Stomach (tissue), 4 donors: ENCODE data around the gene EML6.

ENCODE experiments used
- CTCF ChIP-seq, 7 experiments: fragments of 450-650 bp in 4 of 7; fragments of 200-600 bp in 3 of 7; sonication (generic) in 3 of 7; IDR thresholded peaks; one replicate each; pipeline ENCODE4 v1.5.1; 2016 to 2019; ENCODE audit warnings: antibody characterized with exemption in 7 of 7, control low read depth in 2 of 7, mild to moderate bottlenecking in 1 of 7
- POLR2A ChIP-seq, 4 donors: fragments of 450-650 bp; IDR thresholded peaks; one replicate each; pipeline ENCODE4 v1.6.1; 2016; ENCODE audit warnings: antibody characterized with exemption in 4 of 4, control low read depth in 2 of 4, mild to moderate bottlenecking in 1 of 4, moderate library complexity in 1 of 4
- POLR2AphosphoS5 ChIP-seq, 3 donors: sonication (generic); formaldehyde crosslinking; IDR thresholded peaks; one replicate each; pipeline ENCODE4 v1.6.1; 2016; ENCODE audit warnings: antibody characterized with exemption in 3 of 3

- TF ChIP-seq CTCF (IDR thresholded peaks at IDR 0.05) (no peak), POLR2A (IDR thresholded peaks at IDR 0.05) (no peak), POLR2AphosphoS5 (IDR thresholded peaks at IDR 0.05) (no peak)
Observed at GRCh38 chr2:54981385-54981784, 257.9 kb downstream of the EML6 start.
